ENCODE results near the gene PIM1.
"Not testable (repeated sequence)": the region's sequence is repeated elsewhere in the genome, so short reads cannot be mapped to it uniquely, and the experiment has no call there.

The PIM1 gene

GRCh38 chr6:37188962-37189510, 19.1 kb downstream of the PIM1 start:
- no peak for TF ChIP-seq CTCF (IDR thresholded peaks at IDR 0.05; ENCODE audit: control extremely low read depth, extremely low read depth, low read depth, missing control alignments)
- POLR2A ChIA-PET = no interaction called here
- no peak for DNase-seq (ENCODE audit: extremely low spot score)
- CTCF ChIA-PET = interaction anchor here (0.9 to 5.3 kb wide), 8 partner anchors 11 to 171 kb away, joined by 3 to 38 read pairs (median 8); no protein-coding TSS in a partner anchor

GRCh38 chr6:37190159-37190535, 20.2 kb downstream of the PIM1 start:
- CTCF ChIA-PET = interaction anchor here (0.9 to 5.3 kb wide), 8 partner anchors 11 to 172 kb away, joined by 3 to 38 read pairs (median 8); no protein-coding TSS in a partner anchor
- no peak for TF ChIP-seq CTCF (IDR thresholded peaks at IDR 0.05; ENCODE audit: control extremely low read depth, extremely low read depth, low read depth, missing control alignments)
- DNase-seq (ENCODE audit: extremely low spot score) = no peak
- POLR2A ChIA-PET = no interaction called here

GRCh38 chr6:37192666-37193065, 22.7 kb downstream of the PIM1 start:
- no peak for DNase-seq (ENCODE audit: extremely low spot score)
- ChIA-PET CTCF (interaction anchor here (1.5 to 25.6 kb wide), 4 partner anchors 11 to 167 kb away, joined by 4 to 774 read pairs (median 21); no protein-coding TSS in a partner anchor), POLR2A (no interaction called here)
- TF ChIP-seq CTCF (IDR thresholded peaks at IDR 0.05; ENCODE audit: control extremely low read depth, extremely low read depth, low read depth, missing control alignments) = no peak

- CTCF ChIA-PET = interaction anchor here (0.7 to 25.6 kb wide), 8 partner anchors 14 to 436 kb away, joined by 3 to 774 read pairs (median 6); no protein-coding TSS in a partner anchor
Observed at GRCh38 chr6:37194886-37195285, 24.9 kb downstream of the PIM1 start.

GRCh38 chr6:37196451-37196850, 26.5 kb downstream of the PIM1 start:
- CTCF ChIA-PET = interaction anchor here (4.3 to 25.6 kb wide), 3 partner anchors 14 to 170 kb away, joined by 17 to 774 read pairs (median 49); no protein-coding TSS in a partner anchor

More at GRCh38 chr6:37194886-37195285, 24.9 kb downstream of the PIM1 start:
- not testable (repeated sequence) for DNase-seq (ENCODE audit: extremely low spot score)
- POLR2A ChIA-PET = interaction anchor here (0.6 kb wide), 1 partner anchor 111 kb away, joined by 6 read pairs; no protein-coding TSS in a partner anchor

GRCh38 chr6:37200085-37200484, 30.1 kb downstream of the PIM1 start:
- CTCF ChIA-PET = interaction anchor here (1.0 to 25.6 kb wide), 8 partner anchors 10 to 435 kb away, joined by 3 to 774 read pairs (median 6); no protein-coding TSS in a partner anchor
- DNase-seq (ENCODE audit: extremely low spot score) = no peak
- no peak for TF ChIP-seq CTCF (IDR thresholded peaks at IDR 0.05; ENCODE audit: control extremely low read depth, extremely low read depth, low read depth, missing control alignments)
- POLR2A ChIA-PET = no interaction called here

More at GRCh38 chr6:37196451-37196850, 26.5 kb downstream of the PIM1 start:
- POLR2A ChIA-PET; DNase-seq (ENCODE audit: extremely low spot score): not testable (repeated sequence)

GRCh38 chr6:37201726-37202125, 31.8 kb downstream of the PIM1 start:
- no peak for DNase-seq (ENCODE audit: extremely low spot score)
- POLR2A ChIA-PET = no interaction called here
- no peak for TF ChIP-seq CTCF (IDR thresholded peaks at IDR 0.05; ENCODE audit: control extremely low read depth, extremely low read depth, low read depth, missing control alignments)
- CTCF ChIA-PET = interaction anchor here (1.7 to 25.6 kb wide), 5 partner anchors 8 to 436 kb away, joined by 5 to 774 read pairs (median 15); no protein-coding TSS in a partner anchor

All from GM10248 (cell line).